OCI-LY1 (cell line): ENCODE results near the gene GLI3.

ENCODE experiments used
- H2AFZ ChIP-seq: fragments of 200-600 bp; sonication (generic), shearing (Covaris generic); 2 replicates; pipeline ENCODE4 v1.6.0; 2014; ENCODE audit warnings: antibody characterized with exemption, mild to moderate bottlenecking, low read length
- H3F3A ChIP-seq: fragments of 200-600 bp; sonication (generic), shearing (Covaris generic); 2 replicates; pipeline ENCODE4 v1.6.0; 2014; ENCODE audit warnings: mild to moderate bottlenecking, antibody characterized with exemption, low read length, moderate library complexity; ENCODE audit not compliant: insufficient read depth
- H3K27ac ChIP-seq: fragments of 200-600 bp; sonication (generic); 2 replicates; pipeline ENCODE4 v1.5.1; 2014; ENCODE audit warnings: low read length, mixed run types, mild to moderate bottlenecking, low read depth; ENCODE audit not compliant: poor library complexity, severe bottlenecking
- H3K27me3 ChIP-seq: fragments of 200-600 bp; sonication (generic); 2 replicates; pipeline ENCODE4 v1.6.0; 2014; ENCODE audit warnings: antibody characterized with exemption, mild to moderate bottlenecking, low read length, moderate library complexity; ENCODE audit not compliant: insufficient read depth
- H3K36me3 ChIP-seq: fragments of 200-600 bp; sonication (generic); 2 replicates; pipeline ENCODE4 v1.6.1; 2014; ENCODE audit warnings: mild to moderate bottlenecking, antibody characterized with exemption, low read length, moderate library complexity, mixed read lengths; ENCODE audit not compliant: insufficient read depth
- H3K4me1 ChIP-seq: fragments of 200-600 bp; sonication (generic); 2 replicates; pipeline ENCODE4 v1.5.1; 2014; ENCODE audit warnings: mild to moderate bottlenecking, low read length, moderate library complexity; ENCODE audit not compliant: insufficient read depth, severe bottlenecking
- H3K4me2 ChIP-seq: fragments of 200-600 bp; sonication (generic), shearing (Covaris generic); 2 replicates; pipeline ENCODE4 v1.6.1; 2014; ENCODE audit warnings: low read length
- H3K4me3 ChIP-seq: fragments of 200-600 bp; sonication (generic); 2 replicates; pipeline ENCODE4 v1.5.1; 2014; ENCODE audit warnings: low read length, low read depth, mild to moderate bottlenecking, mixed read lengths; ENCODE audit not compliant: poor library complexity, severe bottlenecking
- H3K79me2 ChIP-seq: fragments of 200-600 bp; shearing (Covaris generic); 2 replicates; pipeline ENCODE4 v1.6.1; 2016; ENCODE audit warnings: mixed run types, low read length, mixed read lengths; ENCODE audit not compliant: insufficient read depth
- H3K9ac ChIP-seq: fragments of 200-600 bp; sonication (generic), shearing (Covaris generic); 2 replicates; pipeline ENCODE4 v1.6.1; 2014; ENCODE audit warnings: mild to moderate bottlenecking, low read length, mixed read lengths
- H3K9me2 ChIP-seq: fragments of 200-600 bp; sonication (generic), shearing (Covaris generic); 2 replicates; pipeline ENCODE4 v1.6.1; 2014; ENCODE audit warnings: low read depth, mild to moderate bottlenecking, low read length, mixed read lengths
- H3K9me3 ChIP-seq: fragments of 200-600 bp; shearing (Covaris generic); 2 replicates; pipeline ENCODE4 v1.6.1; 2014; ENCODE audit warnings: low read length, mixed read lengths
- H4K20me1 ChIP-seq: fragments of 200-600 bp; sonication (generic), shearing (Covaris generic); 2 replicates; pipeline ENCODE4 v1.6.0; 2016; ENCODE audit warnings: mild to moderate bottlenecking, low read length; ENCODE audit not compliant: insufficient read depth
- CTCF ChIP-seq: fragments of 200-600 bp; sonication (generic), shearing (Covaris generic); IDR thresholded peaks from 2 replicates; pipeline ENCODE4 v1.5.1; 2017; ENCODE audit warnings: mild to moderate bottlenecking, antibody characterized with exemption, low read length, moderate library complexity, mixed read lengths
- EZH2 ChIP-seq: fragments of 200-600 bp; sonication (generic), shearing (Covaris generic); IDR thresholded peaks from 2 replicates; pipeline ENCODE4 v1.8.0; 2017; ENCODE audit warnings: borderline replicate concordance, mixed run types, mild to moderate bottlenecking, antibody characterized with exemption, low read length, moderate library complexity, mixed read lengths

Gene GLI3

GRCh38 chr7:41955893-41956675 lies 280.9 kb downstream of the GLI3 start:
- Histone ChIP-seq H3F3A (no peaks in the 10 kb centered on the region), H3K9me3 (no peaks in the 10 kb centered on the region), H4K20me1 (no peaks in the 10 kb centered on the region), H3K79me2 (no peaks in the 10 kb centered on the region), H3K27me3 (peaks cover 3% of the 10 kb centered on the region), H3K27ac (no peak overlapping the region), H3K9ac (no peak overlapping the region), H3K4me3 (no peak overlapping the region), H3K9me2 (no peaks in the 10 kb centered on the region), H2AFZ (no peak overlapping the region), H3K4me1 (no peaks in the 10 kb centered on the region), H3K4me2 (no peak overlapping the region), H3K36me3 (no peaks in the 10 kb centered on the region)
- TF ChIP-seq CTCF (no peak), EZH2 (no peak)

DNA sequence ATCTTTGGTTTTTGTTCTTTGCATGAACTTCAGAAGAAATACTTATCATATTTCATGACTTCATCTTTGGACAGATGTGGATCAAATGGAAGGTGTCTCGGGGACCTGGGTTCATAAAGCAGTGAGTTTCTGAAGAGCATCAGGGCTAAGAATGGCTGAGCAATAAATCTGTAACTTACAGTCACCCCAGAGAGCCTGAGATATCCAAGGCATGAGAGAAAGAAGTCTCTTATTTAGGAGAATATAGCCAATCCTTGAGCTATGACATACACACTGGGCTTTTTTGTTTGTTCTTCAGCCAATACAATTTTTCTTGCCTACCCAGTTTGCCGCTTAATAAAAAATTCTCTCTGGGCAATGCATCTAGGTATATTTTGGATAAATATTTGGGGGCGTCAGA lies 281.6 kb downstream of the GLI3 start:
- no peaks in the 10 kb centered on the region for H3F3A ChIP-seq
- no peaks in the 10 kb centered on the region for H4K20me1 ChIP-seq
- H3K9ac ChIP-seq, result no peak overlapping the region
- no peak for TF ChIP-seq CTCF
- H3K9me3 ChIP-seq, result no peaks in the 10 kb centered on the region
- H3K4me3 ChIP-seq, result no peak overlapping the region
- no peaks in the 10 kb centered on the region for H3K4me1 ChIP-seq
- H3K4me2 ChIP-seq, result no peak overlapping the region
- H3K27ac ChIP-seq, result no peak overlapping the region
- H3K36me3 ChIP-seq, result no peaks in the 10 kb centered on the region
- no peak overlapping the region for H2AFZ ChIP-seq
- H3K27me3 ChIP-seq, result peaks cover 3% of the 10 kb centered on the region
- no peaks in the 10 kb centered on the region for H3K9me2 ChIP-seq
- H3K79me2 ChIP-seq, result no peaks in the 10 kb centered on the region

DNA sequence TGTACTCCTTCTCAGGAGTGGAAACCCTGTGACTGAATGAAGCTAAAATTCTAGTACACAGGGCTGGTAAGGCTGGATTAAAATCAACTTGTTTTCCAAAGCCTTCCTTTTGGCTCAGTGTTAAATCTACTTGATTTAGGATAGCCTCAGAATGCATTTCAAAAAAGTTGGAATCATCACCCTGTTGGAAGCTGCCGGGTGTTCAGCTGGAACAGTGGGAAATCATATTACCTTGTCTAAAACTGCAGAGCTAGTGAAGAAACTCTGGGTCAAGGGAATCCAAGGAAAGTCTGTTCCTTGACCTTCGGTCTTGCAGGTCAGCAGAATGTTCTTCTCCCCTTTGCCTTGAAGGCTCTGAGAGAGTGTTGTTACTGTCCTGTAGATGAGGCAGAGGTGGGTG lies 282.0 kb downstream of the GLI3 start:
- no peak for TF ChIP-seq CTCF
- TF ChIP-seq EZH2, result no peak
- H3K4me1 ChIP-seq, result no peaks in the 10 kb centered on the region
- H3K4me3 ChIP-seq, result no peak overlapping the region
- H3F3A ChIP-seq, result no peaks in the 10 kb centered on the region
- H2AFZ ChIP-seq, result no peak overlapping the region
- H3K27me3 ChIP-seq, result peaks cover 3% of the 10 kb centered on the region; the same call in 1 of the 2 replicates
- no peak overlapping the region for H3K9ac ChIP-seq
- no peak overlapping the region for H3K4me2 ChIP-seq
- no peaks in the 10 kb centered on the region for H4K20me1 ChIP-seq
- no peaks in the 10 kb centered on the region for H3K9me2 ChIP-seq
- no peaks in the 10 kb centered on the region for H3K9me3 ChIP-seq
- H3K36me3 ChIP-seq, result no peaks in the 10 kb centered on the region
- no peaks in the 10 kb centered on the region for H3K79me2 ChIP-seq
- H3K27ac ChIP-seq, result no peak overlapping the region
